GM06990 (cell line): ENCODE measurements around the gene SPRN.

Experiments
- DNase-seq: peaks from one replicate; pipeline ENCODE4 v3.0.0-alpha.2; 2011; ENCODE audit not compliant: insufficient read length; ENCODE audit errors: extremely low read depth
- H3K27me3 ChIP-seq: replicated peaks from 2 replicates; pipeline ENCODE4 v1.6.0; 2011; ENCODE audit warnings: low read length; ENCODE audit not compliant: control insufficient read depth, insufficient read depth
- H3K36me3 ChIP-seq: 2 replicates; pipeline ENCODE4 v1.5.1; 2011; ENCODE audit warnings: low read length; ENCODE audit not compliant: control insufficient read depth, insufficient read depth
- H3K4me3 ChIP-seq: replicated peaks from 2 replicates; pipeline ENCODE4 v1.5.1; 2011; ENCODE audit warnings: low read depth, mild to moderate bottlenecking, control low read depth, low read length
- TF ChIP-seq, protein P1 (sequence below): IDR thresholded peaks from 2 replicates; pipeline ENCODE4 v1.5.1; 2011; ENCODE audit warnings: low read length, control low read depth, mild to moderate bottlenecking, inconsistent platforms; ENCODE audit not compliant: insufficient read depth, poor library complexity, severe bottlenecking

The SPRN gene

DNA sequence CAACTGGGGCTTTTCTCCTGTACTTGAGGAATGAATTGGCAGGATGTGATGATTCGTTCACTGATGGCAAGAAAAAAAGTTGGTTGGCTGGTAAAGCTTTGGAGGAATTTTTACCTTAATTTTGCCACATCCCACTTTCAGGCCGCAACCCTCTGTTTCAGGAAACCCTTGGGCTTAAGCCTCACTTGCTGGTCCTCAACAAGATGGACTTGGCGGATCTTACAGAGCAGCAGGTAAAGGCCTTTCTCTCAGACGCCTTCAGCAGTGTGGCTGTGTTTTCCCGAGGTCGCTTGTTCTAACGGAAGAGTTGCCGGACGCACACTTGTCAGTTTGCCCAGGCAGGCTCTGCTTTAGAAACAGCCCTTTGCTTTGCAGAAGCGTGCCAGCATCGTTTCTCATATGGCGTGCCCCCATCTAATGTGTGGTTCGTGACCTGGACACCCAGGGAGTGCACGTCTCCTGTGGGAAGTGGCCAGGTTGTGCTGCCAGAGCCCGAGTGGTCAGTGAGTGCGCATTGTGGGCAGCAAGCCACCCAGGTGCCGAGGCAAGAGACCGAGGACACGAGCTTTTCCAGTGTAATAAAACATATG is 28.3 kb downstream of the SPRN start:
- no peak overlapping the region for H3K4me3 ChIP-seq
- no peak for DNase-seq
- TF ChIP-seq, protein P1, sequence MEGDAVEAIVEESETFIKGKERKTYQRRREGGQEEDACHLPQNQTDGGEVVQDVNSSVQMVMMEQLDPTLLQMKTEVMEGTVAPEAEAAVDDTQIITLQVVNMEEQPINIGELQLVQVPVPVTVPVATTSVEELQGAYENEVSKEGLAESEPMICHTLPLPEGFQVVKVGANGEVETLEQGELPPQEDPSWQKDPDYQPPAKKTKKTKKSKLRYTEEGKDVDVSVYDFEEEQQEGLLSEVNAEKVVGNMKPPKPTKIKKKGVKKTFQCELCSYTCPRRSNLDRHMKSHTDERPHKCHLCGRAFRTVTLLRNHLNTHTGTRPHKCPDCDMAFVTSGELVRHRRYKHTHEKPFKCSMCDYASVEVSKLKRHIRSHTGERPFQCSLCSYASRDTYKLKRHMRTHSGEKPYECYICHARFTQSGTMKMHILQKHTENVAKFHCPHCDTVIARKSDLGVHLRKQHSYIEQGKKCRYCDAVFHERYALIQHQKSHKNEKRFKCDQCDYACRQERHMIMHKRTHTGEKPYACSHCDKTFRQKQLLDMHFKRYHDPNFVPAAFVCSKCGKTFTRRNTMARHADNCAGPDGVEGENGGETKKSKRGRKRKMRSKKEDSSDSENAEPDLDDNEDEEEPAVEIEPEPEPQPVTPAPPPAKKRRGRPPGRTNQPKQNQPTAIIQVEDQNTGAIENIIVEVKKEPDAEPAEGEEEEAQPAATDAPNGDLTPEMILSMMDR, result no peak
- peaks cover 12% of the 10 kb centered on the region for H3K36me3 ChIP-seq
- no peaks in the 10 kb centered on the region for H3K27me3 ChIP-seq

DNA sequence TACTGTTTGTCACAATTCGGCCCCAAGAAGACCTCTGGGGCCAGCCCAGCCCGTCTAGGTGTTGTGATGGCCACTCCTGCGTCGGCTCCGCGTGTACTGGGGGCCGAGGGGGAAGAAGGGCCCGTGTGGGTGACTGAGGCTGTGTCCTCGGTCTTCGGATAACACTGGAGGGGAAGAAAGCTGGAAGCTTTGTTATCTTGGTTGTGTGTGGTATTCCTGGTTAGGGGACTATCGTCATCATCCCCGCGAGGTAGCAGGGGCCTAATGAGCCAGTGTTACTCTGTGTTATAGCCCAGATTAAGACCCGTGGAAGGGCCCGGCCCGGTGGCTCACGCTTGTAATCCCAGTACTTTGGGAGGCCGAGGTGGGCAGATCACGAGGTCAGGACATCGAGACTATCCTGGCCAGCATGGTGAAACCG is 29.6 kb downstream of the SPRN start:
- DNase-seq, result no peak

DNA sequence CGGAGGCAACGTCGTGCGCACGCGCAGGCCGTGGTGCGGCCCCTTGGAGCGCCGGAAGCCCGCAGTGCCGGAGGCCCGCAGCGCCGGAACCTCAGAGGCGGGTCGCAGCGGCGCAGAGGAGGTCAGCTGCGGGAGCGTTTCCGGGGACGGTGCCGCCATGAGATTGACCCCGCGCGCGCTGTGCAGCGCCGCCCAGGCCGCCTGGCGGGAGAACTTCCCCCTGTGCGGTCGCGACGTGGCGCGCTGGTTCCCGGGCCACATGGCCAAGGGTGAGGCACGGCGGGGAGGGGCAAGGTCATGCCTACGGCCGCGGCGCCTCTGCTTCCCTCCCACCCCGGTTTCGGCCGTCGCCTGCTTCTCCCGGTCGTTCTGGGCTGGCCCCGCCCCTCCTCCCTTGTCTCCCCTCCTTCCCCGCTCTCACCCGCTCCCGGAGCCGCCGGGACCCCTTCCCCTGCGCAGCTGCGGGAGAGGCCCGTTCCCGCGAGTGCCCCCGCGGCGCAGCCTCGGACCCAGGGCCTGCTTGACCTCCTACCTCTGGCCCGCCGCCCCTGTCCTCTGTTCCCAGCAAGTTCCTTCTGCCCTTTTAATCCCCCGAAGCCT is 30.3 kb downstream of the SPRN start, which contains the start of gene MTG1:
Gene MTG1, plus strand, starts transcription at position 94 of the 600 bp plus-strand sequence. Its CDS starts 64 bp downstream, at position 158.
- Histone ChIP-seq H3K27me3 (no peaks in the 10 kb centered on the region), H3K4me3 (peak within 1 kb of the TSS; percentile 90), H3K36me3 (peaks cover 10% of the 10 kb centered on the region)
- DNase-seq, result peak; percentile 97
- TF ChIP-seq, protein P1, result peak; percentile 13

More for the DNA sequence above, 29.6 kb downstream of the SPRN start:
- no peaks in the 10 kb centered on the region for H3K27me3 ChIP-seq
- H3K36me3 ChIP-seq, result peaks cover 12% of the 10 kb centered on the region
- TF ChIP-seq, protein P1, result no peak
- H3K4me3 ChIP-seq, result peak overlapping the region; percentile 90

DNA sequence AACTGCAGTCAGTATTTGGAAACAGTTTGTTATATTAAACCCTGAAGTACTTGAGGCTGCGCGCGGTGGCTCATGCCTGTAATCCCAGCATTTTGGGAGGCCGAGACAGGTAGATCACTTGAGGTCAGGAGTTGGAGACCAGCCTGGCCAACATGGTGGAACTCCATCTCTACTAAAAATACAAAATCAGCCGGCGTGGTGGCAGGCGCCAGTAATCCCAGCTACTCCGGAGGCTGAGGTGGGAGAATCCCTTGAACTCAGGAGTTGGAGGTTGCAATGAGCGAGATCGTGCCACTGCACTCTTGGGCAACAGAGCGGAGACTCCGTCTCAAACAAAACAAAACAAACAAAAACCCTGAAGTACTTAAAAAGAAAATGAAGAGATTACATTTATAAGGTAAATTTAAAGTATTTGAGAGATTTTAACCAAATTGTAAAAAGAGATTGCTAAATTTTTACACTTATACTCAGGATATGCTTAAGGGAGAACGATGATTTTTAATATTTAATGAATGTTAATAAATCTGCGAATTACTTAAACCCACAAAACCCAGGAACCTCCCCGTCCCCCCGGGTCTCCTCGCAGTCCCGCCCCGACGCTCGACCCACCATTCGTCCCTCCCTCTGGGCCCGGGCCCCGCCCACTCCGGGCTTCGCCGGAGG is 30.9 kb downstream of the SPRN start:
- TF ChIP-seq, protein P1, result no peak
- Histone ChIP-seq H3K27me3 (no peaks in the 10 kb centered on the region), H3K4me3 (peak overlapping the region; percentile 90), H3K36me3 (peaks cover 8% of the 10 kb centered on the region)
- no peak for DNase-seq

DNA sequence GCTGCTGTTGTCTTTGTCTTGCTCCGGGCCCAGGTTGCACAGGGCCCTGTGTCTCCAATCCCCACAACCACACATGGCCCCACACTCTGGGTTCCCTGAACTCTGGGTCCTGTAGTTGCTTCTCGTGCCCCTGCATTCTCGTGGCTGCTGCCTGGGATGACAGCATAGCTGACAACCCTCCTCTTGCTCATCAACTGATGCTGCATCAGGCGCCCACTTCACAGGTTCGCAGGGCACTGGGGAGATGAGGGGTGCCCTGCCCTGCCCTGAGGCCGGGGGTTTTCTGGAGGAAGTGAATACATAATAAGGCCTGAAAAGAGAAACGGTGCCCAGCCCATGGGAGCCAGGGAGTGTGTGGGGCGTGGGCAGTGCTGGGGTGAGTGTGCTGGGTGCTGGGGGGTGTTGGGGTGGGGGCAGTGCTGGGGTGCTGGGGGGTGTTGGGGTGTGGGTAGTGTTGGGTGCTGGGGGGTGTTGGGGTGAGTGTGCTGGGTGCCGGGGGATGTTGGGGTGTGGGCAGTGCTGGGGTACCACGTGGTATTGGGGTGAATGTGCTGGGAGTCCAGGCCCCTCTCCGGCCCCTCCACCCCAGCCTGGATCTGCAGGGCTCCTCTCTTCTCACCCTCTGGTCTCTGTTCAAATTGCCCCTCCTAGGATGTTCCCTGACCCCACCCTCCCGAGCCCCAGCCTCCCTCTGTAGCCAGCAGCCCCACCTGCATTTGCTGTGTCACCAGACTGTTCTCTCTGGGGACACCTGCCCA is 32.5 kb downstream of the SPRN start:
- H3K36me3 ChIP-seq, result peaks cover 6% of the 10 kb centered on the region
- TF ChIP-seq, protein P1, result no peak
- no peak overlapping the region; the same call in 1 of the 2 replicates for H3K4me3 ChIP-seq
- DNase-seq, result peak; percentile 41
- no peaks in the 10 kb centered on the region for H3K27me3 ChIP-seq
